Measurements from ENCODE around the gene SST.

SST gene

GRCh38 chr3:187626581-187626980 is 43.6 kb downstream of the SST start:
- no peak for DNase-seq

DNA sequence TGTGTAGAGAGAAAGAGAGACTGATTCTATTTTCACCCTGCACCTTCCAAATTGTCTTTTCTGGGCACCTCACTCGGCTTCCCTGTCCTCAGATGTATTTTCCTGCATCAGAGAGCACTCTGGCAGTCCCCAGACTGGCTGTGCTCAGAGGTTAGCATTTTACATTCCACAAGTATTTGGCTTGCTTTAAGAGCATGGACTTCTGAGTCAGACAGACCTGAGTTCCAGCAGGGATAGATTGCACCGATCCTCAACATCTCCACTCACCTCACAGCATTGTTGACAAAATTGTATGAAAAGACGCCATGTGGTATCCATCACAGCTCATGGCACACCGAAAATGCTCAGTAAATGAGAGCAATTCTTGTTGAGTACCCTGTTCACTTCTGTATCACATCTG is 45.6 kb downstream of the SST start:
- DNase-seq: no peak

- no peak for DNase-seq
These were observed 46.8 kb downstream of the SST start for GRCh38 chr3:187623285-187623814.

DNA sequence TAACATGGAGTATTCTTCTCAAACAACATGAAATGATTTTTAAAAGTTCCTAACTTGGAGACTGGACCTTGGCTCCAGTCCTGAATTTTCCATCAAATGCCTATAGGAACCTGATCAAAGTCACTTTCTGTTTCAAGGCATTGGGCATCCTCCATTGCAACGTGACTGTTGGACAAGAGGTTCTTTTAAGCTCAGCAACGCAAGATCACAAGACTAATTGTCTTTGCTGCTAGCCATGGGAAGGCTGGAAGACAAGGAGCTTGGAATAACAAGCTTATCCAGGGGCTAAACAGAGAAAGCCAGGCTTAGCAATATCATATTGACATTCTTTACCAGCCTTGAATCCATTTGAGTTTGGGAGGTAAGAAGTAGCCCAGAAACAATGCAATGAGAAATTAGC is 48.3 kb downstream of the SST start:
- DNase-seq: no peak

- DNase-seq: no peak
These were observed 50.7 kb downstream of the SST start for GRCh38 chr3:187619461-187619860.

Data from activated T-cell treated with anti-CD3 and anti-CD28 coated beads, Interleukin-2, amount 50 U/mL, for 48 hours (primary cell).